Stimulated activated CD8-positive, alpha-beta memory T cell treated with anti-CD3 and anti-CD28 coated beads, Interleukin-15, amount 100 ng/mL, for 4 hours (primary cell): ENCODE data around the gene FIP1L1.
A peak's percentile ranks its signal among the peaks of the same experiment; 100 is the strongest.
"Not testable (repeated sequence)": the region's sequence is repeated elsewhere in the genome, so short reads cannot be mapped to it uniquely, and the experiment has no call there.

ENCODE experiments used
- DNase-seq, 2 donors: peaks; one replicate each; pipeline ENCODE4 v3.0.0-alpha.2; 2020; ENCODE audit warnings: low read depth in 2 of 2

The FIP1L1 gene

GRCh38 chr4:53377319-53378170 lies at the start of gene FIP1L1:
TSS of gene FIP1L1 (plus strand) at chr4:53377641. CDS start at chr4:53377839, 198 bp downstream.
- DNase-seq: peak; percentile 90 to 91

GRCh38 chr4:53334916-53335315 lies 42.5 kb upstream of the FIP1L1 start:
- not testable (repeated sequence) for DNase-seq

GRCh38 chr4:53340145-53340544 lies 37.3 kb upstream of the FIP1L1 start:
- not testable (repeated sequence) for DNase-seq

DNA sequence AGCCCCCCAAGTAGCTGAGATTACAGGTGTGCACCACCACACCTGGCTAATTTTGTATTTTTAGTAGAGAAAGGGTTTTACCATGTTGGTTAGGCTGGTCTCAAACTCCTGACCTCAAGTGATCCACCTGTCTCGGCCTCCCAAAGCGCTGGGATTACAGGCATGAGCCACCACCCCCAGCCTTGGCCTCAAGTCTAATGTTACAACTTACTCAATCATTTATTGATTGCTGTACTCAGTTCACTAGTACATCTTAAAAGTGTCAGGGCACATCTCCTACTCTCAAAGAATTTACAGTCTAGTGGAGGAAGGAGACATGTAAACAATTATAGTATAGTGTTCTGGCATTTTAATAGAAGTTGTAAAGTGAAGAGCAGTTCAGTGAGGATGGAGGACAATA lies 31.0 kb upstream of the FIP1L1 start:
- not testable (repeated sequence) for DNase-seq

- DNase-seq: no peak
These were observed 30.3 kb upstream of the FIP1L1 start for GRCh38 chr4:53346920-53347852.

DNA sequence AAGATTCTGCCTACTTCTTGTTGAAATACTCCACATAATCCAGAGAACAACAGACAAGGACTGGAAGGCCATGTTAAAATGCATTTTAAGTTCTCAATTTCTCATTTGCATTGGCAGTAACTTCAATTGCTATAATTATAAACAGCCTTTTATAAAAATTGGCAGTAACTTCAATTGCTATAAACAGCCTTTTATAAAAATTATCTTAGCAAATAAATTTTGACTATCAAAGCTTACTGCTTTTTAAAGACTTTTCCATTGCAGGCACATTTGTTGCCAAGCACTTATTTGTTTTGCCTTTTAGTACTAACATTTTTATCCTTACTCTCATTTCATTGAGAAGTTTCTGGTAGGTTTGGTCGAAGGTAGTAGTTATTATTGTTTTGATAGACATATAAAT lies 29.4 kb upstream of the FIP1L1 start:
- DNase-seq: no peak

GRCh38 chr4:53349091-53349491 lies 28.4 kb upstream of the FIP1L1 start:
- DNase-seq: no peak

DNA sequence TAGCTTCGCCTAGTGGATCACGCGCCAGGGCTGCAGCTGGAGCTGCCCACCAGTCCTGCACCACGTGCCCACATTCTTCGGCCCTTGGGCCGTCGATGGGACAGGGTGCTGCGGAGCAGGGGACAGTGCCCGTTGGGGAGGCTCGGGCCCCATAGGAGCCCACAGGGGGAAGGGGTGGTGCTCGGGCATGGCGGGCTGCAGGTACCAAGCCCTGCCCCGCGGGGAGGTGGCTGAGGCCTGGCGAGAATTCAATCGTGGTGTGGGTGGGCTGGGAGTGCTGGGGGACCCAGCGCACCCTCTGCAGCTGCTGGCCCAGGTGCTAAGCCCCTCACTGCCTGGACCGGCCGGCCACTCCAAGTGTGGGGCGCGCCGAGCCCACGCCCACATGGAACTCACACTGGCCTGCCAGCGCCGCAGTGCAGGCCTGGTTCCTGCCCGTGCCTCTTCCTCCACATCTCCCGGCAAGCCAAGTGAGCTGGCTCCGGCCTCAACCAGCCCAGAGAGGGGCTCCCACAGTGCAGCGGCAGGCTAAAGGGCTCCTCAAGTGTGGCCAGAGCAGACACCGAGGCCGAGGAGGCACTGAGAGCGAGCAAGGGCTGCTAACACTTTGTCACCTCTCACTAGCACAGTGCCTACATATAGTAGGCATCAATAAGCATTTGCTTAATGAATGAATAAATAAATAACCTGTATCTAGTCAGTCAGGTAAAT lies 23.3 kb upstream of the FIP1L1 start:
- DNase-seq: no peak

DNA sequence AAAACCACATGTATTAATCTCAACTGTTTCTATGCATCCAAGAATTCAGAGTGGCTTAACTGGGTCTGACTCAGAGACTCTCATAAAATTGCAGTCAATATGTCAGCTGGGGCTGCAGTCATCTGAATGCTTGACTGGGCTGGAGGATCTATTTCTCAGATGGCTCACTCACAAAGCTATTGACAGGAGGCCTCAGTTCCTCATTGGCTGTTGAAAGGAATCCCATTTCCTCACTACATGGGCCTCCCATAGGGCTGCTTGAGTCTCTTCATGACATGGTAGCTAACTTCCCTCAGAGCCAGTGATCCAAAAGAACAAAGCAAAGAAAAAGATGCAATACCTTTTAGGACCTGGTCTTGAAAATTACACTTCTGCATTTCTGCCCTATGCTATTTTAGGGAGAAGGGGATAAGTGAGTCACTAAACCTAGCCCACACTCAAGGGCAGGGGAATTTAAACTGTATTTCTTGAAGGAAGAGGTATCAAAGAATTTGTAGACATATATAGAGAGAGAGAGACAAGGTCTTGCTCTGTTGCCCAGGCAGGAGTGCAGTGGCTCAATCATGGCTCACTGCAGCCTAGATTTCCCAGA lies 21.4 kb upstream of the FIP1L1 start:
- no peak for DNase-seq

DNA sequence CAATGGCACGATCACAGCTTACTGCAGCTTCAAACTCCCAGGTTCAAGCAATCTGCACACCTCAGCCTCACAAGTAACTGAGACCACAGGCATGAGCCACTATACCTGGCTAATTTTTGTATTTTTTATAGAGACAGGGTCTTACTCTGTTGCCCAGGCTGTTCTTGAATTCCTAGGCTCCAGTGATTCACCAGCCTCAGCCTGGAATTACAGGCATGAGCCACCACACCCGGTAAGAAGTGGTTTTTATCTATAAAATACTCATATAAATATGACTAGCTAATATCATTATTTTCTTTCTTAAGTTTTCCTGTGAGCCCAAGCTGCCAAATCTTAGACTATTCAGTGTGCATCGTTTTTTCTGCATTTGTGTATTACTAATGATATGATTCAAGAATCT lies 16.0 kb upstream of the FIP1L1 start:
- DNase-seq: no peak

- DNase-seq: no peak
These were observed 15.3 kb upstream of the FIP1L1 start for GRCh38 chr4:53362093-53362492.

- DNase-seq: no peak
These were observed 12.8 kb upstream of the FIP1L1 start for GRCh38 chr4:53364624-53365023.

DNA sequence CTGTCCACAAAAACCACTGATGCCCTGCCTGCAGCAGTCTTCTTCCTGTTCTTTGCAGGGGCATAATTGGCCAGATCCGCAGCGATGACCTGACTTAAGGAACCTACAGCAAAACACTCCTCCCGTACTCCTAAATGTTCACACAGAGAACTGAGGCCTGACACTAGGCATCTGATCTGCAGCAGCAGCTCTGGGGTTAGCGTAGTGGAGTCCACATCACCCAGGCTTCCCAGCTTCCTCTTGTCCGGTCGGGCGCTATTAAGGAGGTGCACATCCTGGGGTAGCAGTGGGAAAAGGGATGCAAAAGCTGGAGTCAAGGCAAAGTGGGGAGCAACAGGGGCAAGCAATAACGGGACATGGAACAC lies 12.3 kb upstream of the FIP1L1 start:
- no peak for DNase-seq

GRCh38 chr4:53365486-53366300 lies 11.7 kb upstream of the FIP1L1 start, which contains the start of gene SCFD2:
TSS of gene SCFD2 (minus strand) at chr4:53366061.
- DNase-seq: peak; percentile 88 to 97

GRCh38 chr4:53366301-53366716 lies 11.1 kb upstream of the FIP1L1 start:
- DNase-seq: no peak

DNA sequence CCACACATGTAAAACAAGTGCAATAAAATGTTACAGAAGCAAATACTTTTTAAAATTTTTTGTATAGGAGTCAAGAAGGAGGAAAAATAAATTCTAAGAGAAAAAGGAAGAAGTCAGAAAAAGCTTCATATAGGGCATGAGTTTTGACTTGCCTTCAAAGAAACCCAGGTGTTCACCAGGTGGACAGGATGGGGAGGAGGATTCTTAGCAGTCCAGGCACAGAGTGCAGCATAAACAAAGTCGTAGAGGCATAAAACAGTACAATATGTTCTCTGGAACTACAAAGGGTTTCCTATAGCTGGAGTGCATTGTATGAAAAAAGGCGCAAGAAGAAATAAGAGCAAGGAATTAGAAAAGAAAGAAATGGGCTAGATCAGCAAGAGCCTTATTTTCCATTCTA lies 9.7 kb upstream of the FIP1L1 start:
- DNase-seq: no peak

- DNase-seq: no peak
These were observed 6.4 kb upstream of the FIP1L1 start for GRCh38 chr4:53371049-53371448.

DNA sequence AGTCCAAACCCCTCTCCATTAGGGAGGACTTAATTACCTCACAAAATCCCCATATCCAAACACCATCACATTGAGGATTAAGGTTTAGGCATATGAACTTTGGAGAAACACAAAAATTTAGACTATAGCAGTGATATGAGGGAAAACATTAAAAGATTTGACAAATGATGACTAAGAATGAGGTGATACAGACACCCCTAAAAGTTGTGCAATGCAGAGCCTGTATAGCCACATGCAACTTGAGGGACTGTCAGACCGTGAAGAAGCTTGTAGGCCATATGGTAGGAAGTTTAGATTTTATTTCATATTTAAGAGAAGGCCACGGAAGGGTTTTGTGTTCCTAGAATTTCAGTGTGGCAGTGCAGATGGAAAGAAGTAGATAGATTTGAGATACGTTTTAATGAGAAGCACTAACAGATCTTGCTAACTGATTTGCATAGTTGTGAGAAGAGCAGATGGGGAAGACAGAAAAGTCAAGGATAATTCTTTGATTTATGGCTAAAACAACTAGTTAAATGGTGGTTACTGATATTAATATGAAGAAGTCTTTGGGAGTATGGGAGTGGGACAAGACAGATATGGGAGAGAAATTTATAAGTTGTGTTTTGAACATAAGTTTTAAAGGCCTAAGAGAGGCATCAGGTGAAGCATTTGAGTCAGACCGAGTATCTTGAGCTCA lies 5.5 kb upstream of the FIP1L1 start:
- no peak for DNase-seq

GRCh38 chr4:53374777-53375258 lies 2.6 kb upstream of the FIP1L1 start:
- DNase-seq: no peak

GRCh38 chr4:53376900-53377299 lies 541 bp upstream of the FIP1L1 start:
- no peak for DNase-seq
